Pancreas (tissue), 10 donors: ENCODE measurements around the gene DACH1. TPM values are rescaled to one million over a fixed set of nuclear protein-coding genes. Genes with fewer than 3 reads are reported as not detected.

ENCODE experiments used
- ATAC-seq, 4 donors: fragments of 200-7000 bp; cut with Tn5 transposase; one replicate each; pipeline versions ENCODE4 v1.8.0 to v1.9.1; 2020; ENCODE audit warnings: mild to moderate bottlenecking in 4 of 4, moderate library complexity in 4 of 4
- DNase-seq, 6 donors: peaks; one replicate each; pipeline ENCODE4 v3.0.0-alpha.2; 2020
- FAIRE-seq: peaks from 2 replicates; lab custom pipeline; 2012; peaks lifted over from hg19 to GRCh38; lab: Jason Lieb, UNC
- H3K27ac ChIP-seq, 4 donors: fragments of 200-600 bp; sonication (generic); 1 replicate in 3 of 4; 2 replicates in 1 of 4; pipeline versions ENCODE4 v1.5.0 to v1.8.0; 2020
- H3K27me3 ChIP-seq, 4 donors: fragments of 200-600 bp; one replicate each; pipeline ENCODE4 v1.8.0; 2021
- H3K36me3 ChIP-seq, 3 donors: fragments of 200-600 bp; sonication (generic) in 1 of 3; one replicate each; pipeline versions ENCODE4 v1.5.0 to v1.8.0; 2020 to 2021
- H3K4me1 ChIP-seq, 3 donors: fragments of 200-600 bp; one replicate each; pipeline ENCODE4 v1.8.0; 2021
- H3K4me3 ChIP-seq, 4 donors: fragments of 200-600 bp; sonication (generic) in 2 of 4; one replicate each; pipeline versions ENCODE4 v1.5.0 to v1.8.0; 2020 to 2021
- H3K9me3 ChIP-seq, 4 donors: fragments of 200-600 bp; one replicate each; pipeline ENCODE4 v1.8.0; 2021
- CTCF ChIP-seq, 4 donors: fragments of 200-600 bp; sonication (generic) in 3 of 4; IDR thresholded peaks; one replicate each; pipeline versions ENCODE4 v1.5.0 to v1.8.0; 2021; ENCODE audit warnings: antibody characterized with exemption in 4 of 4
- WGBS, 2 donors: extraction: QIAGEN DNeasy Blood & Tissue Kit; methylation state at CpG; one replicate each; pipeline ENCODE4 v1.1.7; 2013; 5-methylcytosine and 5-hydroxymethylcytosine counted together
- intact Hi-C, 3 donors: fragments of 100-400 bp; cut with DNase I; formaldehyde crosslinking; loops; one replicate each; pipeline versions ENCODE4 v1.11.1 to v1.14.2; 2022
- polyA plus RNA-seq, 2 donors: library from polyadenylated mRNA; stranded (reverse); fragments of 200-250 nt; gene quantifications; one replicate each; pipeline ENCODE4 v1.2.3, GENCODE V29; 2013
- total RNA-seq, 6 donors: library from RNA; stranded (reverse); fragmentation: NEBNext Ultra II Directional in 4 of 6; extraction: Animal tissue kit (Norgen Biotek cat#: 25700) in 4 of 6; gene quantifications; one replicate each; pipeline versions ENCODE4 v1.2.1 to v1.2.4, GENCODE V29; 2021 to 2023
- donor health status: healthy with polysubstance abuse.
- donor health status: DM: no; HTN: no; CAD: no; lungs with moderate emphysema.
- donor health status: DM: no; HTN: no; CAD: no.
- donor health status: control.
- donor health status: control.
- donor health status: Bipolar disorder and iron deficiency.
- donor health status: DM: yes; HTN: yes; CAD: no.
- donor health status: DM: no; HTN: no; CAD: no.
- donor health status: DM: no; HTN: no; CAD: no.
- donor health status: DM: yes; HTN: yes; CAD: no.

DACH1 gene
- total and polyA plus RNA-seq, 8 donors, result 0.73 to 5.5 (median 1.7) TPM

DNA sequence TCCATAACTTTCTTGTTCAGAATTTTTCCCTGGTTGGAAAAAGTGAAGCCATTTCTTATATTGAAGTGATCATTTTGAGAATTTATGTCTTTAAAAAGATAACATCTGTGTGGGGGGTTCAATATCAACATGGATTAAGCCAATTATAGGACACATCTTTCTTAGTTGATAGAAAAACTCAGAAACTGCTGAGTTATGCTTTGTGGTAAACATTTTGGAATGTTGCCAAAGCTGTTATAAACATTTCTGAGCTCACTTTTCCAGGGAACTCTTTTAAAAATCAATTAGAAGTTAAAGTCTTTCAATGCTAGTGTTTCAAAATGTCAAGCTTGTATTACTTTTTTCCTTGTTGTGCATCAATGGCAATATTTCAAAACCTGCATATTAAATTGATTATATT is 248.8 kb downstream of the DACH1 start:
- intact Hi-C loops, result no loop called here

DNA sequence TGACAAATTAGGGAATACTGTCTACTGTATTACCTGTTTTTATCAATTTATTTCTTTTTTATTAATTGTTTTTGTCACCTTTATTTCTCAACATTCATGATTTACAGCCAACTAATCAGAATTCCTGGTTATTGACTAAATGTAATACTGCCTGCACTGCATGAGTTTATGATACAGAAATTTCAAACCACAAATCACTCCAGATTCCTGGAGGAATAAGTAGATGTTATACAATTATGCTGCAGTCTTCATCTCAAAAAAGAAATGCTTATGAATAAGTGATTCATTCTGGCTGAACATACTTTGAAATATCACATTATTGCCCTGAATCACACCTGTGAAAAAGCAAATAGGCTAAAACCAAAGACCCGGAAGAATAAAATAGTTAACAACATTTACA is 249.7 kb downstream of the DACH1 start:
- FAIRE-seq (no peak), DNase-seq (no peak), ATAC-seq (no peak)
- no peaks in the 10 kb centered on the region for H3K36me3 ChIP-seq
- no peaks in the 10 kb centered on the region for H3K9me3 ChIP-seq
- TF ChIP-seq CTCF (IDR thresholded peaks at IDR 0.05), result no peak
- H3K27me3 ChIP-seq, result no peaks in the 10 kb centered on the region
- peaks cover 0 to 8% (median 0%) of the 10 kb centered on the region in 3 donors for H3K4me1 ChIP-seq
- no peak overlapping the region for H3K4me3 ChIP-seq
- no peak overlapping the region for H3K27ac ChIP-seq
- WGBS, 2 donors, result 69 to 77% methylated on average over 1 of the region's 1 CpG
- intact Hi-C loops, result no loop called here

More for the DNA sequence above, 248.8 kb downstream of the DACH1 start:
- H3K9me3 ChIP-seq, result no peaks in the 10 kb centered on the region
- no peak overlapping the region for H3K27ac ChIP-seq
- H3K27me3 ChIP-seq, result no peaks in the 10 kb centered on the region
- H3K4me1 ChIP-seq, result peaks cover 0 to 8% (median 0%) of the 10 kb centered on the region in 3 donors
- no peaks in the 10 kb centered on the region for H3K36me3 ChIP-seq
- no peak for TF ChIP-seq CTCF (IDR thresholded peaks at IDR 0.05)
- H3K4me3 ChIP-seq, result no peak overlapping the region
- FAIRE-seq, result no peak
- ATAC-seq, result no peak
- DNase-seq, result no peak

DNA sequence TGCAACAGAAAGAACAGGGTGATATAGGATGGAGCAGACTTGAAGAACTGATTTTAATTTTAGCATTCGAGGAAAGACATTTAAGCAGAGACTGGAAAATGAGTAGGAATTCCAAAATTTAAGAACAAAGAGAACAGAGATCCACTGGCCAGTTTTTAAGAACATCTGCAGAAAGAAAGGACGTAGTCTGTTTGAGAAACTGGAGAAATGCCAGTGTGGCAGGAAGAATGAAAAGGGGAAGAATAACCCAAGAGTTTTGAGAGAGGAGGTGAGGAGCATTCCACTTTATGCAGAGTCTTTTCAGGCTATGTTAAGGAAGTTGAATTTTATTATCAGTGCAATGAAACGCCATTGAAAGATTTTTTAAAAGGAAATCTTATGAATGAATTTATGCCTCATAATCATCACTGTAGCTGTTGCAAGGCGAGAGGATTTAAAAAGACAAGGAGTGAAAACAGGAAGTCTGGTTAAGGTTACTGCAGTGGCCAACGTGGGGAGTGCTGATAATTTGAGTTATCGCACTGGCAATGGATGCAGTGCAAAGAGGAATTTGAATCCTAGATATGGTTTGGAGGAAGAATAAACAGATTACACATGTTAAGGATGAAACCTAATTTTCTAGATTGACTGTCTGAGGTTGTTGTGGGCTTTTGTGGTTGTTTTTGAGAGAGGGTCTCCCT is 253.8 kb downstream of the DACH1 start:
- Histone ChIP-seq H3K9me3 (no peaks in the 10 kb centered on the region), H3K4me1 (no peaks in the 10 kb centered on the region), H3K4me3 (no peak overlapping the region), H3K36me3 (no peaks in the 10 kb centered on the region), H3K27me3 (no peaks in the 10 kb centered on the region), H3K27ac (no peak overlapping the region)
- intact Hi-C loops, result no loop called here
- FAIRE-seq (no peak), DNase-seq (no peak), ATAC-seq (no peak)
- TF ChIP-seq CTCF (IDR thresholded peaks at IDR 0.05), result no peak
- WGBS, 2 donors, result 63 to 65% methylated on average over 6 of the region's 6 CpGs

- no peaks in the 10 kb centered on the region for H3K9me3 ChIP-seq
- FAIRE-seq (no peak), DNase-seq (no peak), ATAC-seq (no peak)
- H3K27ac ChIP-seq, result no peak overlapping the region
- no peaks in the 10 kb centered on the region for H3K27me3 ChIP-seq
- no peaks in the 10 kb centered on the region for H3K4me1 ChIP-seq
- WGBS, 2 donors, result 57% methylated on average over 3 of the region's 3 CpGs
- no peak overlapping the region for H3K4me3 ChIP-seq
- intact Hi-C loops, result no loop called here
- H3K36me3 ChIP-seq, result no peaks in the 10 kb centered on the region
- no peak for TF ChIP-seq CTCF (IDR thresholded peaks at IDR 0.05)
Observed at GRCh38 chr13:71611292-71611691, 255.7 kb downstream of the DACH1 start.

DNA sequence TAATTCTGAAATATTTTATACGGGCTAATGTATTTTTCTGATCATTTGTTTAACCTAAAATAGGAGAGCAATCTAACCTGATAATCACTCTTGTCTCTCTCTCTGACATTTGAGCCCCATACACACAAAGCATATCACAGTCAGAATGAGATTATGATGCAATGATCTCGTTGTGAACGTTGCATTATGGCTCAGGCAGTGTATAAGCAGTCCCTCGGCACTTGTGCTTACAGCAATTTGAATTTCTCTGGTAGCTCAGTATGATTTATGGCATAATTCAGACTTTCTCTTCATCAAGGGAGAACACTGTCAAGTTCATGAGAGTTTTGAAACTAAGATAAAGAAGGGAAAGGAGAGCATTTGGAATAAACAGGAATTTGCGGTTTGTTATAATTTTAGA is 256.1 kb downstream of the DACH1 start:
- intact Hi-C loops, result no loop called here
- Histone ChIP-seq H3K4me1 (no peaks in the 10 kb centered on the region), H3K36me3 (no peaks in the 10 kb centered on the region), H3K9me3 (no peaks in the 10 kb centered on the region), H3K4me3 (no peak overlapping the region), H3K27me3 (no peaks in the 10 kb centered on the region), H3K27ac (no peak overlapping the region)
- FAIRE-seq (no peak), ATAC-seq (no peak), DNase-seq (no peak)
- no peak for TF ChIP-seq CTCF (IDR thresholded peaks at IDR 0.05)
- WGBS, 2 donors, result 35 to 36% methylated on average over 5 of the region's 5 CpGs
